Measurements from ENCODE around the gene IFT57. TPM values are rescaled to one million over a fixed set of nuclear protein-coding genes. Genes with fewer than 3 reads are reported as not detected.
"Not testable (repeated sequence)": the region's sequence is repeated elsewhere in the genome, so short reads cannot be mapped to it uniquely, and the experiment has no call there.

The IFT57 gene, protein sequence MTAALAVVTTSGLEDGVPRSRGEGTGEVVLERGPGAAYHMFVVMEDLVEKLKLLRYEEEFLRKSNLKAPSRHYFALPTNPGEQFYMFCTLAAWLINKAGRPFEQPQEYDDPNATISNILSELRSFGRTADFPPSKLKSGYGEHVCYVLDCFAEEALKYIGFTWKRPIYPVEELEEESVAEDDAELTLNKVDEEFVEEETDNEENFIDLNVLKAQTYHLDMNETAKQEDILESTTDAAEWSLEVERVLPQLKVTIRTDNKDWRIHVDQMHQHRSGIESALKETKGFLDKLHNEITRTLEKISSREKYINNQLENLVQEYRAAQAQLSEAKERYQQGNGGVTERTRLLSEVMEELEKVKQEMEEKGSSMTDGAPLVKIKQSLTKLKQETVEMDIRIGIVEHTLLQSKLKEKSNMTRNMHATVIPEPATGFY
- total RNA-seq, result 10 to 100 TPM; 33.6 to 53.7 TPM
- long read RNA-seq, donor 1, transcript IFT57-201 (11 exons, 3,203 nt), result major isoform, 15 of 20 reads
- long read RNA-seq, donor 1, partial matches to known transcripts, result 3 of 20 reads
- long read RNA-seq, donor 1, other reads (novel, unspliced or antisense), result 2 of 20 reads
- long read RNA-seq, donor 2, transcript IFT57-201 (11 exons, 3,203 nt), result major isoform, 125 of 211 reads
- long read RNA-seq, donor 2, partial matches to known transcripts, result 68 of 211 reads
- long read RNA-seq, donor 2, other reads (novel, unspliced or antisense), result 18 of 211 reads

DNA sequence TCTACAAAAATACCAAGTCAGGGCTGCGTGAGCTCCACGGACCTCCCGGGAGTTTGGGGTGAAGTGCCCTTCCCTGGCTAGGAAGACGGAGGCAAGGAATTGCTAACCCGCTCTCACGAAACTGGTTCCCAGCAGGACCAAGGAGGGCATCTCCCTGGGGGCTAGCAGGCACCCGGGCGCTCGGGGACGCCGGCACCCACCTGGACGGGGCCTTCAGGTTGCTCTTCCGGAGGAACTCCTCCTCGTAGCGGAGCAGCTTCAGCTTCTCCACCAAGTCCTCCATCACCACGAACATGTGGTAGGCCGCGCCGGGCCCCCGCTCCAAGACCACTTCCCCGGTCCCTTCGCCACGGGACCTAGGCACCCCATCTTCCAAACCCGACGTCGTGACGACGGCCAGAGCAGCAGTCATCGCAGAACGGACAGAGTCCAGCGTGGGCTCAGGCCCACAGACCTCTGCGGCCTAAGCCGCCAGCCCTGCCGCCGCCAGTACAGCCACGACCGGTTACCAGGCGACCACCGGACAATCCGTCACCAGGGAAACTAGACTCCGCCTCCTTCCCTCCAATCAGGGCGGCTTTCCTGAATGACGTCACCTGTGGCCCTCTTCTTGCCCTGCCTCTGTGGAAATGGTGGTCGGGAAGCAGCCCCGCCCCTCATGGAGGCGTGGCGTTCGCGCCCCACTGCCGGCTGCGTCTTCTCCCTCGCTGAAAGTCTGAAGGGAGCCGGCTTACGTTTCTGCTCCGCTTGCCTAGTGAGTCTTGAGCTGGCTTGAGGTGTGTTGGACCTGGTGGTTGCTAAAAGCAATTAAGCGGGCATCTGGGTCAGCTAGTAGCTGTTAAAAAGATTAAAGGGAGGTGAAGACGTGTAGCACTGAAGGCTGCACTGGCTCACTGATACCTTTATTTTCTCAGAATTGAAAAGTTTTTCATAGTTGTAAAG lies at the start of gene IFT57:
Gene IFT57 (minus strand): TSS at position 514 of the 942 bp plus-strand sequence. CDS start 102 bp downstream, at position 412.
- DNase-seq (ENCODE audit: low spot score), result peak; percentile 98
- intact Hi-C loops (cut with DNase I), result no loop called here

DNA sequence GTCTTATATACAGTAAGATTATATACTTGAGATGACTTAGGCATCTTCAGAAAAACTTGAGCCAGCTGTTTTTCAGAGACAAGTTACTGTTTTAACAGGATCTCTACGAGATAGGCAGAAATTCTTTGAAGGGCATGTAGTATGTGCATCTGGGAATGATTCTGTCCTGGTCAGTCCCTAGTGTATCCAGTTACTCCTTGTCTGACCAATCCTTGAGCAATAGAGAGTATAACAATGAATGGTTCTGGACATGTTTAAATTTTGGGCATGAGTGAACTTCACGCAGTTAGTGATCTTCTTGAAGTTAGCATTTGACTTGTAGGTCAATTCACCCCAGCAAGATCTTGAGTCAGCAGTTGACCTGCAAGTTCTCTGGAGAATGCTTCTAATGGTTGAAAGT lies 49.4 kb upstream of the IFT57 start:
- intact Hi-C loops (cut with DNase I), result no loop called here
- DNase-seq (ENCODE audit: low spot score), result no peak

DNA sequence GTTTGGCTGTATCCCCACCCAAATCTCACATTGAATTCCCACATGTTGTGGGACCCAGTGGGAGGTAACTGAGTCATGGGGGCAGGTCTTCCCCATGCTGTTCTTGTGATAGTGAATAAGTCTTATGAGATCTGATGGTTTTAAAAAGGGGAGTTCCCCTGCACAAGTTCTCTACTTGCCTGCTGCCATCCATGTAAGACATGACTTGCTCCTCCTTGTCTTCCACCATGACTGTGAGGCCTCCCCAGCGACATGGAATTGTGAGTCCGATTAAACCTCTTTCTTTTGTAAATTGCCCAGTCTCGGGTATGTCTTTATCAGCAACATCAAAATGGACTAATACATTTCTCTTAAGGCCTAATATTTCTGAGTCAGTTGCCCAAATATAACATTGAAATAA lies 46.0 kb upstream of the IFT57 start:
- DNase-seq (ENCODE audit: low spot score); intact Hi-C loops (cut with DNase I): not testable (repeated sequence)

DNA sequence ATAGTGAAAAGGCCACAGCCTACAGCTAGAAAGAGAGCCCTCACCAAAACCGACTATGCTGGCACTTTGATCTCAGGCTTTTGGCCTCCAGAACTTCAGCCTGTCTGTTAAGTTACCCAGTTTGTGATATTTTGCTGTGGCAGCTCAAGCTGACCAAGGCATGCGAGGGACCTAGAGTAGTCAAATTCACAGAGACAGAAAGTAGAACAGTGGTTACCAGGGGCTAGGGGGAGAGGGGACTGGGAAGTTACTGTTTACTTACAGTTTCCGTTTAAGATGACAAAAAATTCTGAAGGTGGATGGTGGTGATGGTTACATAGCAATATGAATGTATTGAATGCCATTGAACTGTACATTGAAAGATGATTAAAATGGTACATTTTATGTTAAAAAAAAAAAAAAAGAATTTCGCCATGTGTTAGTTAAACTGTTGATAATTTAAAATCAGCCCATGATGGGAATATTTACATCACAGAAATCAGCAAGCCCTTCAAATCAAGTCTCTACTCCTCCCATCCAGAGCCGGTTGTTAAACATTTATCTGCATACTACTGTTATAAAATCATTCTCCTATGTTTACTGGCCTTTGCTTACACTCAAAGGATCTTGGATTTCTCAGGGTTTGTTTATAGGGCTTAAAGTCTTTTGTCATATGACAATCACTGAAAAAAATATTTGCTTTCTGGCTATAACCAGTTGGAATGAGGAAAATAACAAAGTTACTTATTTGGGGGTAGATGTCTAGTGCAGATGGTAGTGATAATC lies 42.5 kb upstream of the IFT57 start:
- intact Hi-C loops (cut with DNase I); DNase-seq (ENCODE audit: low spot score): not testable (repeated sequence)

DNA sequence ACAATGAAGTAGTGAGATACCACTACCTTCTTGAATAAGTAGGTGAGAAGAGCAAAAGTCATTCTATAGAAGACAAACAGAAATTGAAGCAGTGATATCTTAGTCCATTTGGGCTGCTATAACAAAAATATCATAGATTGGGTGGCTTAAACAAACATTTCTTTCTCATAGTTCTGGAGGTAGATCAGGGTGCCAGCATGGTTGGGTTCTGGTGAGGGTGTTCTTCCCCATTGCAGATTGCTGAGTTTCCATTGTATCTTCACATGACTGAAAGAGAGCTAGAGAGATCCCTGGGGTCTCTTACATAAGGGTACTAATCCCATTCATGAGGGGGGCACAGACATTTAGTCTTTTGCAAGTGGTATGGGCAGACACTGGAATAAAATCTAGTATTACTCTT lies 32.9 kb upstream of the IFT57 start:
- intact Hi-C loops (cut with DNase I), result no loop called here
- DNase-seq (ENCODE audit: low spot score), result no peak

DNA sequence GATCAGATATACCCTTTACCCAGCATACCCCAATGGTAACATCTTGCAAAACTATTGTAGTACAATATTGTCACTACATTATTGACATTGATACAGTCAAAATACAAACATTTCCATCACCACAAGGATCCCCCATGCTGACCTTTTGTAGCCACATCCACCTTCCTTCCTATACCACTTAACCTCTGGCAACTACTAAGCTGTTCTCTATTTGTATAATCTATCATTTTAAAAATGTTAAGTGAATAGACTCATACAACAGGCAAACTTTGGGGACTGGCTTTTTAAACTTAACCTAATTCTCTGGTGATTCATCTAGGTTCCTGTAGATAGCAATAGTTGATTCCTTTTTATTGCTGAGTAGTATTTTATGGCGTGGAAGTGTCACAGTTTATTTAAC lies 29.6 kb upstream of the IFT57 start:
- no peak for DNase-seq (ENCODE audit: low spot score)
- intact Hi-C loops (cut with DNase I), result no loop called here

DNA sequence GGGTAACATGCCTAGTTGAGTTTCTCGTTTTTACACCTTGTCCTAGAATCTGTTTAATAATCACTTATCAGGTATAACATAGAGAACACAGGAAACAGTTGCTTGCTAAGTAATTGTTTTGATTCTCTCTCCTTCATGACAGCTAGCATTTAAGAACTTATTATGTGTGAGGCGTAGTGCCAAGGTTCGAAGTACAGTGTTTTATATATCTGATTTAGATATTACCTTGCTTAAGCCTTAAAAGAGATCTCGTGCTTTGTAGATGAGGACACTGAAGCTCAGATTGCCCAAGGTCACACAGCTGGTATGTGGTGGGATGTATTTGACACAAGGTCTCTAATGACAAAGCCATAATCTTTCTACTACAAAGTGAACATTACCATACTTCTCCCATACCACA lies 29.0 kb upstream of the IFT57 start:
- intact Hi-C loops (cut with DNase I), result no loop called here
- no peak for DNase-seq (ENCODE audit: low spot score)

DNA sequence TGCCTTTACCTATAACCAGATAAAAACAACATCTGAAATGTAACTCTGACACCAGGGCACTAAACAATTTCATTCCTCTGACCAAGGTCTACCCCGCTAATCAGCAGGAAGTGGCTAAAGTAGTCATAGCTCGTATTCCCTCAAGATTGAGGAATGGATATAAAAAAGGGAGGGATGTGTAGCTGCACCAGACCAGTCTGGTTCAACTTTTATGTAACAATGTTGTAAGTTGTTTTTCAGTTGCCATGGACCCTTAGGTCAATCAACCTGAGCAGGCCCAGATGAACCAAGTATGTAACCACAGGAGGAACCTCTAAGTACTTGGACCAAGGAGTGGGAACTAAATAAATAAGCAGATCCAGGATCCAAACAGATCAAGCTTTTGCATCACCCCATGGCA lies 28.4 kb upstream of the IFT57 start:
- intact Hi-C loops (cut with DNase I), result no loop called here
- DNase-seq (ENCODE audit: low spot score), result no peak

DNA sequence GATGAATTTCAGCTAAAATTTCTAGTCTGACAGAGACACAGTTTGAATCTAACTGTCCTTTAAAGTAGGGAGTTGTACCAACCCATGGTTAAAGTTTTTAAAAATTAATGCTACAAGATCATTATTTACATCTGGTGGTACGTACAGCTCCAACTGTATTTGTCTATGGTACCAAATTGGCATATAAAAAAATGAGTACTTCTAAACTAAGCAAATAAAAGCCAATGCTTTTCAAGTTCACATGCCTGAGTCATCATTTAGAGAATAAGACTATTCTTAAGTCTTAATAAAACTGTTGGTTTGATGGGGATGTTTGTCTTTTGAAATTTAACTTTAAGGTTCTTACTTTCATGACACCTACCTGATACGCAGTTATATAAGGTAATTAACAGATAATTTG lies 21.0 kb upstream of the IFT57 start:
- no peak for DNase-seq (ENCODE audit: low spot score)
- intact Hi-C loops (cut with DNase I), result no loop called here

DNA sequence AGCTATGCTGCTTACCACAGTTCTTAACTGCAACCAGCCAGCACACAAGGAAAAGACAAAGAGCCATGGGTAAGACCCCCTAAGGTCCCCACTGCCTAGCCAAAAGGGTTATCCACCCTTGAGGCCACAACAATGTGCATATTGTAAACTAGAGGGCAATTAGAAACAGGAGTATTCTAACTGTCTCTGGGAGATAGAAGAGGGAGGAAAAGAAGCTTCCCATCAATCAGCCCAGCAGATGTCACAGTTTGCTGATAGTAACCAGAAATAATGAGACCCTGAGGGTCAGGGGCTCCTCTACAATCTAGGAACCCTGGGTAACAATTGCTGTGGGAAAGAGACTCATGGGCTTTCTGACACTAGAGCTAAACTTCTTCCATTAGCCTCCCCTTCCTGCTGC lies 20.6 kb upstream of the IFT57 start:
- no peak for DNase-seq (ENCODE audit: low spot score)
- intact Hi-C loops (cut with DNase I), result no loop called here

DNA sequence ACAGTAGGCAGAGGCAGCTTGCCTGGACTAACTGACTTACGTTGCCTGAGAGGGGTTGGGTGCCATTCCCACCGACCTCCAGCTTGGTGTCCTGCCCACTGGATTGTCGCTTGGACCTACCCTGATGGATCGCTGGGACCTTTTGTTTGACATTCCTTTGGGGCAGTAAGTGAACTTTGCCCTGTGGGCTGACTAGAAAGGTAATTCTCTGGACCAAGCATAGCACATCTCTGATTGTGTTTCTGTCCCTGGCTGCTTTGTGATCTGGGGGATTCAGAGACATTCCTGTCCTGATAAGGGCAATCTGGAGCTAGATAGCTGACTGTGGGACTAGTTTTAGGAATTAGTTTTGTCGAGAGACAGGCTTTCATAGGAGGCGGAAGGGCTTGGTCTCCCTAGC lies 19.5 kb upstream of the IFT57 start:
- intact Hi-C loops (cut with DNase I), result no loop called here
- no peak for DNase-seq (ENCODE audit: low spot score)

DNA sequence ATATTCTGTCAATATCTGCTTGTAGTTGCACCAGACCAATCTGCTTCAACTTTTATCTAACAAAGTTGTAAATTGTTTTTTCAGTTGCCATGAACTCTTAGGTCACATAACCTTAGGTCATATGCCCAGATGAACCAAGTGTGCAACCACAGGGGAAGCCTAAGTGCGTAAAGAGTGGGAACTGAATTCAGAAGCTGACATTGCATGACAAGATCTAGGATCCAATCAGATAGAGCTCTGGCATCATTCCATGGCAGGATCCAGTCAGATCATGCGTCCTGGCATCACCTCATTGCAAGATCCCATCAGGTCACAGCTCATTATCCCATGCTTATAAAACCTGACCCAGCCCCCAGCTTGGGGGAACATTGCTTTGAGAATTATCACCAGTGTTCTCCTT lies 18.9 kb upstream of the IFT57 start:
- no peak for DNase-seq (ENCODE audit: low spot score)
- intact Hi-C loops (cut with DNase I), result no loop called here

DNA sequence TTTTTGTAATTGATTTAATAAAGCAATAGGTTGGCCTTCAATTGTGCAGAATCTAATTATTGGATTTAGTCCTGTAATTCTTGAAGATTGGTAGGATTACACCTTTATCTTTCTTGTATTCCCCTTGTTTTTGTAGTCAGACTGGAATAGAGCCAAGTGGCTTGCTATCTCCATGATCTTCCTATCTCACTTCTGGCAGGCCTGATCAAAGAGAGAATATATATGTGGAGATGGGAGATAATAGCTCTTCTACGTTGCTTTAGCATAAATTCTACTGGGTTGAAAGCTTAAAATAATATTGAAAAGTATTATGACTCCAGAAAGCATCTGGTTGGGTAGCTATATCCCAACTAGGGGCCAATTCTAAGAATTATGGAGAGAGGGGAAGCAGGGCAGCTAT lies 16.9 kb upstream of the IFT57 start:
- intact Hi-C loops (cut with DNase I), result no loop called here
- DNase-seq (ENCODE audit: low spot score), result no peak

DNA sequence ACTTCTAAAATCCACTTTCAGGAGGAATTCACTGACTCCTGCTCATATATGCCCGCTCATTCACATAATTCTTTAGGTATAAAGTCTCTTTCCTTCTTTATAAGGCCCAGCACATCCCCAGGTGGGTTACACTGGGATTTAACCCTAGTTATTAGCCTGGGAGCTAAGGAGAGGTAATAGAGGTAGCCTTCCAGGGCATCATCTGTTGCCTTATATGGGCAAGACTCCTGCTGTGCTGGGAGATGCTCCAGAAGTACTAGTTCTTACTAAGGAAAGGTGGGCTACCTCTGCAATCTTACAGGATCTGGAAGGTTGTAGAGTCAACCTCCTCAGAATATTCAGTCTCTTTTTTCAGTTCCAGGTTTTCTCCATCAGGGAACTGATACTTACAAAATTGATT lies 13.1 kb upstream of the IFT57 start:
- intact Hi-C loops (cut with DNase I), result no loop called here
- DNase-seq (ENCODE audit: low spot score), result no peak

DNA sequence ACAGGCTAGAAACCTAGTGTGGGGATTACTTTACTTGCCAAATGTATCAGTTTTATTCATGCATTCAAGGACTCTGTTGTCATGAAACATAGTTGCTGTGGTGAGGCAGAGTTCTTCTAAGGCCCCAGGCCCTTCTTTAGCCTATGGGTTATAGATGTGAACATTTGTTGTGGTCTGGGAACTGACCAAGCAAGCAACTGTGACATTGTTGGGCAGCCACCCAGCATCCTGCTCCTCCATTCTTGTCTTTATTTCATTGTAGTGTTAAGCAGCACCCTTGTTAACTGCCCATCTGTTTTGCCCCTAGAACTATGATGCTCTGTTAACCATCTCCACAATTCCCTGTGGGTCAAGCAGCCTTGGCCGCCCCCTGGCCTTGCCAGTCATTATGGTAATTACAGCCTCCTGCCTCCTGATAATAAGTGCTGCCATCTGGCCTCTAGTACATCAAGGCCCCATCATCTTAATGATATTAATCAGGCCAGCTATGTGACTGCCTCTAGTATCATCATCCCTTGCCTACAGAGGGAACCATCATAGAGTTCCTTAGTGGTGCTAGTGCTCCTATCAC lies 12.2 kb upstream of the IFT57 start:
- no peak for DNase-seq (ENCODE audit: low spot score)
- intact Hi-C loops (cut with DNase I), result no loop called here

DNA sequence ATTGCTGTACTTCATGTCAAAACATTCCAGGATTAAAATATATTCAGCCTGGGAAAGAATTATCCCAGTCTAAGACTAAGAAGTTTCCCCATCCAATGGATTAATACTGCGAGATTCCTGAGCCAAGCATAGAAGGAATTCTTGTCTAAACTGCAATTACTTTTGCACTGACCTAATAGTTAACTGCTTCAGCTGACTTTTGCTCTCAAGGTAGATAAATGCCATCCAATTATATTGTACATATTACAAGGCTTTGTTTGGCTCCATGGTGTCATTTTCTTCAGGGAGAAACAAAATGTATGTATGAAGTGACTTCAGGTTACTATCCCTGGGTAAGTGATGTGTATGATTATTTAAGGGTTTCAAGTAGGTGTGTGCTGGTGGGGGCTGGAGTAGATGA lies 6.1 kb upstream of the IFT57 start:
- intact Hi-C loops (cut with DNase I), result no loop called here
- DNase-seq (ENCODE audit: low spot score), result no peak

DNA sequence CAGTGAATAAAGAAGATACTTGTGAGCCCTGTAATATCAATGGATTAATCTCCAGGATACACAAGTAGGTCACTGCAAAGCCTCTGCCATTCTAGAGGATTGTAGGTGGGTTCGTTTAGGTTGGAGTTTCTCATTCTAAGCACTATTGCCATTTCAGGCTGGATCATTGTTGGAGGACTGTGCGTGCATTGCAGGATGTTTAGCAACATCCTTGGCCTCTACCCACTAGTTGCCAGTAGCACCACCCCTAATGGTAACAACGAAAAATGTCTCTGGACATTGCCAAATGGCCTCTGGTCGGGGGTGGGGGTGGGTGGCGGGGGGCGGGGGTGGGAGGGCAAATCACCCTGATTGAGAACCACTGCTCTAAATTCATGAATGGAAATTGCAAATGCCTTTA lies 4.9 kb upstream of the IFT57 start:
- no peak for DNase-seq (ENCODE audit: low spot score)
- intact Hi-C loops (cut with DNase I), result no loop called here

DNA sequence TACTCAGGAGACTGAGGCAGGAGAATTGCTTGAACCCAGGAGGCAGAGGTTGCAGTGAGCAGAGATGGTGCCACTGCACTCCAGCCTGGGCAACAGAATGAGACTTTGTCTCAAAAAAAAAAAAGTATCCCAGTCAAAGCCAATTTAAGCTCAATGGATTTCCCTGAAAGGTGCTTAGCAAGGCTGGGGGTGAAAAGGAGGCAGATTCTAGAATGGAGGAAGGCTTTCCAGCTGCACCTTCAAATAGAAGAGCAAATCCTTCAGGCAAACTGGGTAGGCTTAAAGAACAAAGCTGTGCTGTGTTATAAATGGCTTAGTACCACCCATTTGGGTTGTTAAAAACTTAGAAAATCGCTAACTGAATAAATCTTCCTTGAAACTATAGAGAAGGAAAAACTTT lies 3.0 kb upstream of the IFT57 start:
- intact Hi-C loops (cut with DNase I), result no loop called here
- DNase-seq (ENCODE audit: low spot score), result no peak

DNA sequence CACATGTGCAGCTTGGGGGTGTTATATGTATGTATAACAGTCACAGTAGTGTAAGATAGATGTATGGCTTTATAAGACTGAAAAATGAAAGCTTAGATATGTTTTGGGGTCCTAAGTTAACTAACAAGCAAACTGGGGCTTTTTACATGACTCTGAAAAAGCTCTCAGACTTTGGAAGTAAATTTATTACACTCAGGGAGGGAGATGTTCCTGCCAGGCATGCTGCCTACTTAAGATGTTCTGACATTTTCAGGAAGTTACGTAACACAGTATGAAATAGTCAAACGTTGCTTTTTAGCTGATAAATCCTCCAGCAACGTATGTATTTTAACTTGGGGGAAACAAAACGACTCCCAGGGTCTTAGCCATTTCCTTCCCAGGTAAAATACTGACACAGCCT lies 1.7 kb upstream of the IFT57 start:
- DNase-seq (ENCODE audit: low spot score), result no peak
- intact Hi-C loops (cut with DNase I), result no loop called here

All from posterior vena cava (tissue), 2 donors.